ENCODE results near the gene ELMO1. TPM values are rescaled to one million over a fixed set of nuclear protein-coding genes. Genes with fewer than 3 reads are reported as not detected.

Gene ELMO1
- total RNA-seq, 4 donors from 2014 or later, result 24.6 to 120 (median 71.9) TPM

DNA sequence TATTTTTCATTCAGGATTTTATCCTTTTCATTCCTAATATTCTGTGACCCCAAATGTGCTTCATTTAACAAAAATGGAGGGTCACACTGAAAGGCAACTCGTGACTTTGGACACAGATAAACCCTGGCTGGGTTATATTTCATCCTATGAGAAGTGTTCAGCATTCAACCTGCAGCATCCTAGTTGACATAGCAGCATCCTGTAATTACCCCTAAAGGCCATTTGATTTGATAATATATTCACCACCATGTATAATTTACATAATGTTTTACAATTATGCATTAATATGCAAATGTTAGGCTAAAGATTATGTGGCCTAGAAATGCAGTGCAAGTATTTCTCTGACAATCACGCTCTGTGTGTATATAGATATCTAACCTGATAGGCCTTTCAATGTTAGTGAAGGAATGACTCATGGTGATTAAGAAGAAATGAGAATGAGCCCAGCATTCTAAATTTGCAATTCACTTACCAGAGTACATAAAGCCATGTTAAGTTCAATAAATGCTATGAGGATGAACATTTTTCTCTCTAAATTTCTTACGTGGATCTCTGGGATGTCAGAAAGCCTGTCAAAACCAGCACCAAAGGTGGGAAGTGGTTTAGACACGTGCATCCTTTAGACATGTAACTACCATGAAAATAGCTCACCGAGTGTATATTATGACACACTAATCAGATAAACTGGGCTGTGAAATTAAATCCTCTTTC is 386.7 kb downstream of the ELMO1 start:
- Histone ChIP-seq H3K36me3 (no peaks in the 10 kb centered on the region), H3K27me3 (no peaks in the 10 kb centered on the region), H3K4me1 (no peaks in the 10 kb centered on the region), H3K9me3 (no peaks in the 10 kb centered on the region), H3K4me3 (no peak overlapping the region), H3K27ac (no peak overlapping the region)
- in situ Hi-C loops (cut with MboI; ENCODE audit: low pct_ligation_motif_present in 1 of 4, low pct_unique_long_range_greater_than_20kb in 1 of 4, low sequenced_read_pairs in 3 of 4) (no loop called here), intact Hi-C loops (cut with DNase I; ENCODE audit: low total_unique reads) (no loop called here)
- no peak for DNase-seq
- TF ChIP-seq POLR2AphosphoS5 (IDR thresholded peaks at IDR 0.05) (no peak), POLR2A (IDR thresholded peaks at IDR 0.05) (no peak), EP300 (IDR thresholded peaks at IDR 0.05; ENCODE audit: low read depth) (no peak)
- TF ChIP-seq, protein P1, sequence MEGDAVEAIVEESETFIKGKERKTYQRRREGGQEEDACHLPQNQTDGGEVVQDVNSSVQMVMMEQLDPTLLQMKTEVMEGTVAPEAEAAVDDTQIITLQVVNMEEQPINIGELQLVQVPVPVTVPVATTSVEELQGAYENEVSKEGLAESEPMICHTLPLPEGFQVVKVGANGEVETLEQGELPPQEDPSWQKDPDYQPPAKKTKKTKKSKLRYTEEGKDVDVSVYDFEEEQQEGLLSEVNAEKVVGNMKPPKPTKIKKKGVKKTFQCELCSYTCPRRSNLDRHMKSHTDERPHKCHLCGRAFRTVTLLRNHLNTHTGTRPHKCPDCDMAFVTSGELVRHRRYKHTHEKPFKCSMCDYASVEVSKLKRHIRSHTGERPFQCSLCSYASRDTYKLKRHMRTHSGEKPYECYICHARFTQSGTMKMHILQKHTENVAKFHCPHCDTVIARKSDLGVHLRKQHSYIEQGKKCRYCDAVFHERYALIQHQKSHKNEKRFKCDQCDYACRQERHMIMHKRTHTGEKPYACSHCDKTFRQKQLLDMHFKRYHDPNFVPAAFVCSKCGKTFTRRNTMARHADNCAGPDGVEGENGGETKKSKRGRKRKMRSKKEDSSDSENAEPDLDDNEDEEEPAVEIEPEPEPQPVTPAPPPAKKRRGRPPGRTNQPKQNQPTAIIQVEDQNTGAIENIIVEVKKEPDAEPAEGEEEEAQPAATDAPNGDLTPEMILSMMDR (IDR thresholded peaks at IDR 0.05), result no peak
- WGBS, 2 donors (ENCODE audit: low coverage in 1 of 2), result 84 to 88% methylated on average over 5 of the region's 5 CpGs

DNA sequence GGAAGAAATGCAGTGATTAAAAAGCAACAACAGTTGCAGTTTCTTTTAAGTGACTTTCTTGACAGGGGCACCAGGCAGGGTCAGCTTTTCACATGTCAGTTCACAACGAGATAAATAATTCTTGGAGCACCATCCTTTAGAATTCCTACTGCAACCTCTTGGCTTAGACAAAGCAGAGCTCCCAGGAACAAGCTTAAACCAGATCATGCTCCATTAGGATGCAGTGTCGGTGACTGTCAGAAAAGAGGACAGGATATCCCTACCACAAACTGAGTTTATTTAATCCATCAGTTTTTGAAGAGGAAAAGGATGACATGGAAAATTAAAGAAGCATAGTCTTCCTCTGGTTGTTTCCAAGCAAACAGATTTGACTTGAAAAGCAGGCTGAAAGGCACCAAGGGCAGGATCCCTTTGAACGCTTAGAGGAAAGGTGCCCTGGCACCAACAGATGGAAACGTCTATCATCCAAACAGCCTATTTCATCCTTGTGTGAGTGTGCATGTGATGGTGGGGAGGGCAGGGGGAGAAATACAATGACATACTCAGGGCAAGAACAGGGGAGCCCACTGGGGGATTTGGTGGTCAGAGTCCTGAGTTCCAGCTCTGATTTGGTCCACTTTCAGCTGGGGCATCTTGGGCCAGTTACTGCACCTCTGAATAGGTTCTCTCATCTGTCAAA is 392.3 kb downstream of the ELMO1 start:
- TF ChIP-seq, protein P1 (IDR thresholded peaks at IDR 0.05), result no peak
- TF ChIP-seq EP300 (IDR thresholded peaks at IDR 0.05; ENCODE audit: low read depth), result no peak
- no peak for TF ChIP-seq POLR2AphosphoS5 (IDR thresholded peaks at IDR 0.05)
- TF ChIP-seq POLR2A (IDR thresholded peaks at IDR 0.05), result no peak
- Histone ChIP-seq H3K27ac (no peak overlapping the region), H3K36me3 (no peaks in the 10 kb centered on the region), H3K4me3 (no peak overlapping the region), H3K9me3 (no peaks in the 10 kb centered on the region), H3K4me1 (no peaks in the 10 kb centered on the region), H3K27me3 (no peaks in the 10 kb centered on the region)
- in situ Hi-C loops (cut with MboI; ENCODE audit: low pct_ligation_motif_present in 1 of 4, low pct_unique_long_range_greater_than_20kb in 1 of 4, low sequenced_read_pairs in 3 of 4), result no loop called here
- WGBS, 2 donors (ENCODE audit: low coverage in 1 of 2), result 82 to 90% methylated on average over 3 to 4 of the region's 4 CpGs
- DNase-seq, result no peak
- intact Hi-C loops (cut with DNase I; ENCODE audit: low total_unique reads), result no loop called here

DNA sequence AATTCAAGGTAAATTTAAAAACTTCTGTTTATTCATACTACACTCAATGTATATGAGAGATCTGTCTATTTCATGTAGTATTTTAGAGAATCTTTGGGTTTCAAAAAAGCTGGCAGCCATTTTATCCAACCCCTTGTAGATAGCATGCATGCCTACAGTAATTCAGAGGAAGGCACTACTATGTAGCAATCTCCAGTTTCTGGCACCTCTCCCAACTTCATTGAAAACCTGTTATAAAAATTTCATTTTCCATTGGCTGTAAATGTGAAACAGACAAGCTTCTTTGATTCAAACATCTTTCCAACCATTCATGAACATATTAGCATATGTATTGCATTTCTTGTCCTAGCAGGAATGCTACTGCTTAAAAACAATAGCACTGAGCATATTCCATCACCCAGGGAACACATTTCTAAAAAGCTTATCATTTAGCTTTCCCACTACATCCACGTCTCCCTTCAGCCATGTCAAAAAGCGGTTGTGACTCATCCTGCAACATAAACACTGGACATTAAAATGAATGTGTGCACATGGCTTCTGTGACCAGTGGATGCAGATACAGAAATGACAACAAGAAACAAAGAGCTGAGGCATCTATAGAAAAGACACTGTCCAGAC is 393.9 kb downstream of the ELMO1 start:
- no peaks in the 10 kb centered on the region for H3K4me1 ChIP-seq

DNA sequence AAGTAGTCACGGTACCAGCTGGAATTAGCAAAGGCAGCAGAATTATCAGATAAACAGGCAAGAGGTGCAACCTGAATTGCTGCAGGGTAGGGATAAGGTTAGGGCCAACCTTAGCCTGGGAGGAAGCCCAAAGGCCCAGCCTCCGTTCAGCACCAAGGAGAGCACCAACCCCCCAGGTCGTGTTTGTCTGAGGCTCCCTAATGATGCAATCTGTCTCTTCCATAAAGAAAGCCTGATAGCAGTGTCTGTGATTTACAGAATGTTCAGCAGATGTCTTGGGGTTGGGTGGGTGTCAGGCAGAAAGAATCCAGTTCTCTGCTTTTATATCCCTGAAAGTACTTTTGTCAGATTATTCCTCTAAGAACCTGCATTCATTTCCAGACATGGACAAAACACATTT is 396.0 kb downstream of the ELMO1 start:
- Histone ChIP-seq H3K27ac (no peak overlapping the region), H3K4me3 (no peak overlapping the region), H3K9me3 (no peaks in the 10 kb centered on the region), H3K27me3 (no peaks in the 10 kb centered on the region), H3K36me3 (no peaks in the 10 kb centered on the region), H3K4me1 (no peaks in the 10 kb centered on the region)
- TF ChIP-seq, protein P1 (IDR thresholded peaks at IDR 0.05), result no peak
- TF ChIP-seq EP300 (IDR thresholded peaks at IDR 0.05; ENCODE audit: low read depth) (no peak), POLR2A (IDR thresholded peaks at IDR 0.05) (no peak), POLR2AphosphoS5 (IDR thresholded peaks at IDR 0.05) (no peak)
- no peak for DNase-seq
- intact Hi-C loops (cut with DNase I; ENCODE audit: low total_unique reads), result no loop called here
- in situ Hi-C loops (cut with MboI; ENCODE audit: low pct_ligation_motif_present in 1 of 4, low pct_unique_long_range_greater_than_20kb in 1 of 4, low sequenced_read_pairs in 3 of 4), result no loop called here
- WGBS, 2 donors (ENCODE audit: low coverage in 1 of 2), result 30% methylated on average over 3 of the region's 3 CpGs; no CpG with 5 or more reads in 1 of the 2 donors

More for the DNA sequence above, 393.9 kb downstream of the ELMO1 start:
- no peak overlapping the region for H3K4me3 ChIP-seq
- no peak for DNase-seq
- no peak overlapping the region for H3K27ac ChIP-seq
- H3K36me3 ChIP-seq, result no peaks in the 10 kb centered on the region
- in situ Hi-C loops (cut with MboI; ENCODE audit: low pct_ligation_motif_present in 1 of 4, low pct_unique_long_range_greater_than_20kb in 1 of 4, low sequenced_read_pairs in 3 of 4), result no loop called here
- no peaks in the 10 kb centered on the region for H3K9me3 ChIP-seq
- WGBS, 2 donors (ENCODE audit: low coverage in 1 of 2), result 82 to 94% methylated on average over 2 of the region's 2 CpGs
- intact Hi-C loops (cut with DNase I; ENCODE audit: low total_unique reads), result no loop called here
- TF ChIP-seq POLR2AphosphoS5 (IDR thresholded peaks at IDR 0.05), result no peak
- TF ChIP-seq POLR2A (IDR thresholded peaks at IDR 0.05), result no peak
- TF ChIP-seq, protein P1 (IDR thresholded peaks at IDR 0.05), result no peak
- TF ChIP-seq EP300 (IDR thresholded peaks at IDR 0.05; ENCODE audit: low read depth), result no peak
- no peaks in the 10 kb centered on the region for H3K27me3 ChIP-seq

Measured in transverse colon (tissue), 4 donors.